ENCODE results near the gene GCN1.

DNA sequence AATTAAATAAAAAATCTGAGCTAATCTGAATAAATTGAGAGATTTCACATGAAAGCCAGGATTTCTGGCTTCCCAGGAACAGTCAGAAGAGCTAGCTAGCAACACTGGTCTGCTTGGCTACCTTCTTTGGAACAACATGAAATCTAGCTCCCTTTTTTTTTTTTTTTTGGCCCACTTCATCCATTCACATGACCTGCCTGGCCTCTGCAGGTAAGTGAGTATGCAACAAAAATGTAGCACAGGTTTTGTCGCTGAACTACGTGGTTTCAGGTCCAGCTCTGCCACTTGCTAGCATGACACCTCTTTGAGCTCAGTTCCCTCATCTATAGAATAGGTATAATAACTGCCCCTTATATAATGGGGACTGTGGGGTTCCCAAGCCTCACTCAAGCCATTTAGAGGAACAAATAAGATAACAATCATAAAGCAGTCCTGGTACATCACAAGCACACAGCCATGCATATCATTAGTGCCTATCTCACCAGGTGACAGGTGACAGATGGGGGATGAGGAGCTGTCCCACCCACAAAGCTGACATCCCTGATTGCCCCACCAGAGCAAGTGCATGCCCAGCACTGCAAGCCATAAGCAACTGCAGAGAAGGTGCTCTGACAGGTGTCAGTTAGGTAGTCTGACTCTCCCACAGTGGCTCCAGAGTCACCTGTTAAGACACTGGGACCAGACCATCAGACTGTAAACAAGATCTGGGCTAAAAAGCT lies 45.4 kb upstream of the GCN1 start:
- TF ChIP-seq, protein P1, sequence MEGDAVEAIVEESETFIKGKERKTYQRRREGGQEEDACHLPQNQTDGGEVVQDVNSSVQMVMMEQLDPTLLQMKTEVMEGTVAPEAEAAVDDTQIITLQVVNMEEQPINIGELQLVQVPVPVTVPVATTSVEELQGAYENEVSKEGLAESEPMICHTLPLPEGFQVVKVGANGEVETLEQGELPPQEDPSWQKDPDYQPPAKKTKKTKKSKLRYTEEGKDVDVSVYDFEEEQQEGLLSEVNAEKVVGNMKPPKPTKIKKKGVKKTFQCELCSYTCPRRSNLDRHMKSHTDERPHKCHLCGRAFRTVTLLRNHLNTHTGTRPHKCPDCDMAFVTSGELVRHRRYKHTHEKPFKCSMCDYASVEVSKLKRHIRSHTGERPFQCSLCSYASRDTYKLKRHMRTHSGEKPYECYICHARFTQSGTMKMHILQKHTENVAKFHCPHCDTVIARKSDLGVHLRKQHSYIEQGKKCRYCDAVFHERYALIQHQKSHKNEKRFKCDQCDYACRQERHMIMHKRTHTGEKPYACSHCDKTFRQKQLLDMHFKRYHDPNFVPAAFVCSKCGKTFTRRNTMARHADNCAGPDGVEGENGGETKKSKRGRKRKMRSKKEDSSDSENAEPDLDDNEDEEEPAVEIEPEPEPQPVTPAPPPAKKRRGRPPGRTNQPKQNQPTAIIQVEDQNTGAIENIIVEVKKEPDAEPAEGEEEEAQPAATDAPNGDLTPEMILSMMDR (IDR thresholded peaks at IDR 0.05) = no peak
- no peak for TF ChIP-seq POLR2A (IDR thresholded peaks at IDR 0.05)
